HUES6 (cell line): ENCODE data around the gene STAB1.

ENCODE experiments used
- H3K27ac ChIP-seq: 2 replicates; pipeline ENCODE4 v1.7.0; 2013; ENCODE audit warnings: low read depth, mild to moderate bottlenecking, low read length, inconsistent platforms
- H3K27me3 ChIP-seq: 2 replicates; pipeline ENCODE4 v1.6.1; 2013; ENCODE audit warnings: low read length; ENCODE audit not compliant: control insufficient read depth, insufficient read depth
- H3K36me3 ChIP-seq: 2 replicates; pipeline ENCODE4 v1.6.1; 2013; ENCODE audit warnings: low read length; ENCODE audit not compliant: control insufficient read depth, insufficient read depth
- H3K4me1 ChIP-seq: 2 replicates; pipeline ENCODE4 v1.6.1; 2013; ENCODE audit warnings: low read length; ENCODE audit not compliant: control insufficient read depth, insufficient read depth
- H3K4me3 ChIP-seq: 2 replicates; pipeline ENCODE4 v1.5.1; 2013; ENCODE audit warnings: low read depth, low read length
- H3K9ac ChIP-seq: one replicate; pipeline ENCODE4 v1.6.1; 2013; ENCODE audit warnings: mild to moderate bottlenecking, low read length
- H3K9me3 ChIP-seq: 2 replicates; pipeline ENCODE4 v1.6.1; 2013; ENCODE audit warnings: low read depth, low read length; ENCODE audit not compliant: control insufficient read depth, insufficient read depth

STAB1 gene

GRCh38 chr3:52554026-52554755 lies 59.1 kb downstream of the STAB1 start:
- no peaks in the 10 kb centered on the region for H3K27me3 ChIP-seq
- H3K9ac ChIP-seq: no peak overlapping the region
- no peaks in the 10 kb centered on the region for H3K9me3 ChIP-seq
- H3K4me1 ChIP-seq: peaks cover 3% of the 10 kb centered on the region
- H3K36me3 ChIP-seq: peaks cover 61% of the 10 kb centered on the region
- H3K4me3 ChIP-seq: no peak overlapping the region
- H3K27ac ChIP-seq: no peak overlapping the region

- H3K4me1 ChIP-seq: peaks cover 3% of the 10 kb centered on the region
- no peaks in the 10 kb centered on the region for H3K9me3 ChIP-seq
- peaks cover 64% of the 10 kb centered on the region for H3K36me3 ChIP-seq
- H3K27ac ChIP-seq: no peak overlapping the region
- H3K4me3 ChIP-seq: no peak overlapping the region
- H3K9ac ChIP-seq: no peak overlapping the region
- H3K27me3 ChIP-seq: no peaks in the 10 kb centered on the region
Measured at GRCh38 chr3:52555056-52555455, 59.9 kb downstream of the STAB1 start.

- H3K4me1 ChIP-seq: peaks cover 3% of the 10 kb centered on the region
- no peak overlapping the region for H3K4me3 ChIP-seq
- no peak overlapping the region for H3K9ac ChIP-seq
- H3K27me3 ChIP-seq: no peaks in the 10 kb centered on the region
- H3K9me3 ChIP-seq: no peaks in the 10 kb centered on the region
- H3K27ac ChIP-seq: no peak overlapping the region
- H3K36me3 ChIP-seq: peaks cover 58% of the 10 kb centered on the region
Measured at GRCh38 chr3:52557011-52557960, 62.1 kb downstream of the STAB1 start.

- no peak overlapping the region for H3K27ac ChIP-seq
- no peak overlapping the region for H3K4me3 ChIP-seq
- H3K4me1 ChIP-seq: peaks cover 3% of the 10 kb centered on the region
- H3K27me3 ChIP-seq: no peaks in the 10 kb centered on the region
- H3K9me3 ChIP-seq: no peaks in the 10 kb centered on the region
- peaks cover 63% of the 10 kb centered on the region for H3K36me3 ChIP-seq
- H3K9ac ChIP-seq: no peak overlapping the region
Measured at GRCh38 chr3:52558436-52558835, 63.3 kb downstream of the STAB1 start.

- Histone ChIP-seq H3K9ac (no peak overlapping the region), H3K27me3 (no peaks in the 10 kb centered on the region), H3K36me3 (peaks cover 56% of the 10 kb centered on the region), H3K9me3 (no peaks in the 10 kb centered on the region), H3K4me3 (no peak overlapping the region), H3K4me1 (peaks cover 3% of the 10 kb centered on the region), H3K27ac (no peak overlapping the region)
Measured at GRCh38 chr3:52561028-52561747, 66.0 kb downstream of the STAB1 start.

- Histone ChIP-seq H3K36me3 (peaks cover 43% of the 10 kb centered on the region), H3K9ac (no peak overlapping the region), H3K27ac (no peak overlapping the region), H3K4me1 (no peaks in the 10 kb centered on the region), H3K27me3 (no peaks in the 10 kb centered on the region), H3K9me3 (no peaks in the 10 kb centered on the region), H3K4me3 (no peak overlapping the region)
Measured at GRCh38 chr3:52563984-52564383, 68.8 kb downstream of the STAB1 start.

GRCh38 chr3:52568069-52568468 lies 72.9 kb downstream of the STAB1 start:
- H3K4me3 ChIP-seq: no peak overlapping the region
- H3K9ac ChIP-seq: no peak overlapping the region
- H3K4me1 ChIP-seq: no peaks in the 10 kb centered on the region
- peaks cover 12% of the 10 kb centered on the region for H3K36me3 ChIP-seq
- H3K27ac ChIP-seq: no peak overlapping the region
- no peaks in the 10 kb centered on the region for H3K27me3 ChIP-seq
- no peaks in the 10 kb centered on the region for H3K9me3 ChIP-seq

- Histone ChIP-seq H3K27ac (no peak overlapping the region), H3K9ac (no peak overlapping the region), H3K9me3 (no peaks in the 10 kb centered on the region), H3K4me1 (no peaks in the 10 kb centered on the region), H3K4me3 (no peak overlapping the region), H3K36me3 (peaks cover 16% of the 10 kb centered on the region), H3K27me3 (no peaks in the 10 kb centered on the region)
Measured at GRCh38 chr3:52570076-52570475, 74.9 kb downstream of the STAB1 start.

- H3K4me1 ChIP-seq: no peaks in the 10 kb centered on the region
- H3K36me3 ChIP-seq: peaks cover 20% of the 10 kb centered on the region
- H3K4me3 ChIP-seq: no peak overlapping the region
- no peaks in the 10 kb centered on the region for H3K9me3 ChIP-seq
- H3K9ac ChIP-seq: no peak overlapping the region
- H3K27me3 ChIP-seq: no peaks in the 10 kb centered on the region
- no peak overlapping the region for H3K27ac ChIP-seq
Measured at GRCh38 chr3:52572221-52572620, 77.1 kb downstream of the STAB1 start.
